Endothelial cell of umbilical vein (primary cell): Measurements from ENCODE around the gene XYLT1.

Experiments used
- POLR2A ChIP-seq: IDR thresholded peaks from 2 replicates; pipeline ENCODE4 v1.6.1; 2012; ENCODE audit warnings: low read depth, mild to moderate bottlenecking, control low read depth, low read length
- TF ChIP-seq, protein P1 (sequence below), 2 donors: IDR thresholded peaks; 1 replicate in 1 of 2; 2 replicates in 1 of 2; pipeline ENCODE4 v1.5.1; 2011; ENCODE audit warnings: low read length in 2 of 2, mild to moderate bottlenecking in 2 of 2, moderate library complexity in 2 of 2, control low read depth in 1 of 2, inconsistent platforms in 1 of 2, low read depth in 1 of 2; ENCODE audit not compliant: insufficient read depth in 1 of 2; ENCODE audit errors: extremely low read depth in 1 of 2

DNA sequence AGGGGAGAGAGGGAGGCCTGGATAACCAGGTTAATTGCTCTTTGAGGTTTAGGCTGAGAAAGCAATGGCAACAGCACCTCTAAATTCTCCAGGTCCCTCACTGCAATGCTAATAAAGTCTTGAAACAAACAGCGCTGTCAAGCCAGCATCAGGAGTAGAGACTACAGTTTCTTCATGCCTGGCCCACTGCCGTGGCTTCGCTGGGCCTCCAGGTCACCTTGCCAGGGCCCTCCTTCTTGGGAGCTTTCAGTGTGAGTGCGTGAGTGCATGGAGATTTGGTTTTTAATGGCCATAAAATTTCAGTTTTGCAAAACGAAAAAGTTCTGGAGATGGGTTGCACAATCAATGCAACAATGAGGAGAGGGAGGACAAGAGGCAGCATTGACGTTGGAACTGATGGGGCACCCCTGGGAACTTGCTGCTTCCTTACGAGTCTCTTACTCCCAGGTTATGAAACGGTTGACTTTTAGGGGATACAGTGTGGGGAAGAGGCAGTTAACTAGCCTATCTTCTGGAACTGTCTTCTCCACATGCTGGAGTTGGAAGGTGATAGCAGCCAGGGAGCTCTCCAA lies 229.4 kb downstream of the XYLT1 start:
- TF ChIP-seq, protein P1, sequence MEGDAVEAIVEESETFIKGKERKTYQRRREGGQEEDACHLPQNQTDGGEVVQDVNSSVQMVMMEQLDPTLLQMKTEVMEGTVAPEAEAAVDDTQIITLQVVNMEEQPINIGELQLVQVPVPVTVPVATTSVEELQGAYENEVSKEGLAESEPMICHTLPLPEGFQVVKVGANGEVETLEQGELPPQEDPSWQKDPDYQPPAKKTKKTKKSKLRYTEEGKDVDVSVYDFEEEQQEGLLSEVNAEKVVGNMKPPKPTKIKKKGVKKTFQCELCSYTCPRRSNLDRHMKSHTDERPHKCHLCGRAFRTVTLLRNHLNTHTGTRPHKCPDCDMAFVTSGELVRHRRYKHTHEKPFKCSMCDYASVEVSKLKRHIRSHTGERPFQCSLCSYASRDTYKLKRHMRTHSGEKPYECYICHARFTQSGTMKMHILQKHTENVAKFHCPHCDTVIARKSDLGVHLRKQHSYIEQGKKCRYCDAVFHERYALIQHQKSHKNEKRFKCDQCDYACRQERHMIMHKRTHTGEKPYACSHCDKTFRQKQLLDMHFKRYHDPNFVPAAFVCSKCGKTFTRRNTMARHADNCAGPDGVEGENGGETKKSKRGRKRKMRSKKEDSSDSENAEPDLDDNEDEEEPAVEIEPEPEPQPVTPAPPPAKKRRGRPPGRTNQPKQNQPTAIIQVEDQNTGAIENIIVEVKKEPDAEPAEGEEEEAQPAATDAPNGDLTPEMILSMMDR (IDR thresholded peaks at IDR 0.05; ENCODE audit: extremely low read depth in 1 of 2, insufficient read depth in 1 of 2, low read depth in 1 of 2, low read length in 2 of 2), result no peak
- TF ChIP-seq POLR2A, result no peak
